Putamen (tissue), 1 donor: Measurements from ENCODE around the gene FKBP8.

Experiments used
- DNase-seq: peaks from one replicate; pipeline ENCODE4 v3.0.0-alpha.2; 2016; ENCODE audit warnings: low spot score

Gene FKBP8

GRCh38 chr19:18502246-18502637, 41.1 kb downstream of the FKBP8 start:
- DNase-seq: no peak

GRCh38 chr19:18501832-18502231, 41.5 kb downstream of the FKBP8 start:
- no peak for DNase-seq

GRCh38 chr19:18501351-18501750, 42.0 kb downstream of the FKBP8 start:
- no peak for DNase-seq

- DNase-seq: no peak
These were observed 42.6 kb downstream of the FKBP8 start for GRCh38 chr19:18500799-18501198.

- no peak for DNase-seq
These were observed 43.0 kb downstream of the FKBP8 start for GRCh38 chr19:18500376-18500775.

GRCh38 chr19:18499055-18499775, 44.2 kb downstream of the FKBP8 start:
- no peak for DNase-seq

- DNase-seq: no peak
These were observed 46.5 kb downstream of the FKBP8 start for GRCh38 chr19:18496980-18497256.

- no peak for DNase-seq
These were observed 47.0 kb downstream of the FKBP8 start for GRCh38 chr19:18496167-18496979.

DNA sequence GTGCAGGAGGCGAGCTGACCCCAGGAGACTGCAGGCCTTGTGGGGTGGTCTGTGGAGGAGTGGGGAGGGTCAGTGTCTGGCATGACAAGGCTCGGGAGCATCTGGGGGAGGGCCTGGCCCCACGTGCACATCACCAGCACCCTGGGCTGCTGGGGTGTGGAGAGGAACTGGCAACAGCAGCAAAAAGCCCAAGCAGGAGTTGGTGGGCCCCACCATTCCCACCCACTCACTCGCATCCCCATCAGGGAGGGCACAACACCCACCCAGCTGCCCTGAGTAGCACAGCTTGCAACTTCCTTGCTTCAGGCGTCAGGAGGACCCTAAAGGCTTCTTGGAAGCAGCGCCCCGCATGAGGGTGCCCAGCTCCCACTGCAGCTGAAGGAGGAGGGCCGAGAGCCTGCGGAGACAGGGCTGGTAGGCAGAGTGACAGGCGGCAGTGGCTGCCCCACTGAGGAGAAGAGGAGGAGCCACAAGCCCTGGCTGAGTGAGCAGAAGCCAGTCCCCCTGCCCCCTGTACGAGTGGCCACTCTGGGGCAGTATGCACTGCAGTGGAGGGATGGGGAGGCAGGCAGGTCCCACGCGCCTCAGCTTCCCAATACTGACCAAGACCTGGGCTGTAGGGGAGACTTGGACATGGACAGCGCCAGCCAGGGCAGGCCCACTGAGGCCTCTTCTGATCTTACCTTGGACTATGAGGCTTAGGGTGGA, 48.0 kb downstream of the FKBP8 start:
- DNase-seq: no peak

DNA sequence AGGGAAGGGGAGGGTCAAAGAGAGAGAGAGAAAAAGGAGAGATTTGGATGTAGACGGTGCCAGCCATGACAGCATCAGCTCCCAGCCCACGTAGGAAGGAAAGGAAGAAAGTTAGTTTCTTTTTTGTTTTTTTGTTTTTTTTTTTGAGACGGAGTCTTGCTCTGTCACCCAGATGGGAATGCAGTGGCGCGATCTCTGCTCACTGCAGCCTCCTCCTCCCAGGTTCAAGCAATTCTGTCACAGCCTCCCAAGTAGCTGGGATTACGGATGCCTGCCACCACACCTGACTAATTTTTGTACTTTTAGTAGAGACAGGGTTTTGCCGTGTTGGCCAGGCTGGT, 49.1 kb downstream of the FKBP8 start:
- no peak for DNase-seq

DNA sequence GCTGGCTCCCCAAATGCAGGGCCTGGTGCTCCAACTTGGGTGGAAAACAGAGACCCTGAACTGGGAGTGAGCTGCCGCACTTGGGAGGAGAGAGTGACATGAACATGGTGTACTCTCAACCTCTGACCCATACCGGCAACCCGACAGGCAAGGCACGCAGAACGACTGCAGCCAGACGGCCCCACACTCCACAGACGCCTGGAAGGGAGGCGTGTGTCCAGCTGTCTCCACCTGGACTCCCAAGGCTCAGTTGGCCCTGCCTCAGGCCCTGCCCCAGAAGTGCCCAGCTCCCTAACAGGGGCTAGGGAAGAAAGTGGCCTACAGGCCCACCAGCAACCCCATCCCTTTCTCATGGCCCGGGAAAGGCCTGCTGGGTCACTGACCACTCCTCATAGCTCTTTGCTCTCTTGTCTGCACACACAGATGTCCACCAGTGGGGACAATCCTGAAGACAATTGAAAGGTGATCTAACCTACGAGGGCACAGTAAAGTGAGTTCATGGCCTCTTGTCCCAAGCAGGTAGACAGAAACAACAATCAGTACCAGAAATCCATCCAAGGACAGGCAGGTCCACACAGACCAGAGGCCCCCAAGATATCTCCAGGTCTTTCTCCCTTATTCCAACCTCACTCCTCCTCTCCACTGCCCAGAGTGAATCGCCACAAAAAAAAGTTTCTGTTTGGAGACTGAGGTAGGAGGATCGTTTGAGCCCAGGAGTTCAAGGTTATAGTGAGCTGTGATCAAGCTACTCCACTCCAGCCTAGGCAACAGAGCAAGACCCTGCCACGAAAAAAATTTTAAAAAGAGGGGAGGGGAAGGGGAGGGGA, 49.7 kb downstream of the FKBP8 start:
- no peak for DNase-seq

DNA sequence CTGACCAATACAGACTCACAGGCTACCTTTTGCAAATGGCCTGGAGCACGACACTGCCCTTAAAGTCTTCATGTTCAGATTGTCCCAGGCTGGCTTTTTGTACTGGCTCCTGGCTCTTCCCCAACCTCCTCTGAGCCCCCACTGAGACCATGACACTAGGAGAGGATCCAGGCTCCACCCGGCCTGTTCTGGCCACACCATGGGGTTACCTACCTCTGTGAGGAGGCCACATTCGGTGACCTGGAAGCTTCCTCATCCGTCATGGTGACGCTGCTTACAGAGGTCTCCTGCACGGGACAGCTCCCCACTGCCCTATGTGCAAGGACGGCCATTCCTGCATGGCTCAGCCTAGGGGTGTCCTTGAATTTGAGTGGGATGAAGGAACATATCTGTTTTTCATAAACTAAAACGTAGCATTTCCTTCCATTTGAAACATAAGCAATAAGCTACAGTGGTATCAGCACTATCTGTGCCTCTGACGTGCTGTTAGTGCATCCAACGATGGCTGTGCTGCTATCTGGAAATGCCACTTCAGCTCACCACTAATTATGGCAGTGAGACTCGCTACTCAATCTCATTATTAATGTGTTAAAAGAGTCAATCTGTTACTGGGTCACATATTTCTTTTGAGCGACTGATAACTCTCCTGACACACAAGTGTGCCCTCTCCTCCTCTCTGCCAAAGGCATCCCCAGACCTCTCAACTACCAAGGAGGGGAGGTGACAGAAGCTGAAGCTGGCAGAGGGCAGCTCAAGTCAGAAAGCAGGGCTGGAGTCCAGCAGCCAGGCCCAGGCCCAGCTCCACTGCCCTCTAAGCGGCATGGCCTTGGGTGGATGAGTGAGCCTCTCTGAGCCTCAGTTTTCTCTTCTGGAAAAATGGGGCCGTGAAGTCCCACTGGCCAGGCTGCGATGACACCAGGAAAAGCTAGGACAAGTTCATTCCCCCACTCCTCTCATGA, 51.1 kb downstream of the FKBP8 start:
- DNase-seq: no peak

DNA sequence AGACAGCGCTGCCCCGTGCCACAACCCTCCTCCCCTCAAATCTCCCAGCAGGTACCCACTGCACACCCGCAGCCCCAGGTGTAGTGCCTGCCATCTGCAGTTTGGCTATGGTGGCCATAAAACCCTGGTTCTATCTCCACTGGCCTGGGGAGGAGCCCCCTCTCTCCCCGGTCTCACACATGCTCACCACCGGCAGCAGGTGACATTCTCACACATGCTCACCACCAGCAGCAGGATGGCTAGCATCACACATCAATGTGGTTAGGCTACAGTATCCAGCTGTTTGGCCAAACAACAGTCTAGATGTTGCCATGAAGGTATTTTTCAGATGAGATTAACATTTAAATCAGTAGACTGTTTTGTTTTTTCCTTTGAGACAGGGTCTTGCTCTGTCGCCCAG, 52.6 kb downstream of the FKBP8 start:
- DNase-seq: no peak

GRCh38 chr19:18489627-18490184, 53.7 kb downstream of the FKBP8 start:
- no peak for DNase-seq

DNA sequence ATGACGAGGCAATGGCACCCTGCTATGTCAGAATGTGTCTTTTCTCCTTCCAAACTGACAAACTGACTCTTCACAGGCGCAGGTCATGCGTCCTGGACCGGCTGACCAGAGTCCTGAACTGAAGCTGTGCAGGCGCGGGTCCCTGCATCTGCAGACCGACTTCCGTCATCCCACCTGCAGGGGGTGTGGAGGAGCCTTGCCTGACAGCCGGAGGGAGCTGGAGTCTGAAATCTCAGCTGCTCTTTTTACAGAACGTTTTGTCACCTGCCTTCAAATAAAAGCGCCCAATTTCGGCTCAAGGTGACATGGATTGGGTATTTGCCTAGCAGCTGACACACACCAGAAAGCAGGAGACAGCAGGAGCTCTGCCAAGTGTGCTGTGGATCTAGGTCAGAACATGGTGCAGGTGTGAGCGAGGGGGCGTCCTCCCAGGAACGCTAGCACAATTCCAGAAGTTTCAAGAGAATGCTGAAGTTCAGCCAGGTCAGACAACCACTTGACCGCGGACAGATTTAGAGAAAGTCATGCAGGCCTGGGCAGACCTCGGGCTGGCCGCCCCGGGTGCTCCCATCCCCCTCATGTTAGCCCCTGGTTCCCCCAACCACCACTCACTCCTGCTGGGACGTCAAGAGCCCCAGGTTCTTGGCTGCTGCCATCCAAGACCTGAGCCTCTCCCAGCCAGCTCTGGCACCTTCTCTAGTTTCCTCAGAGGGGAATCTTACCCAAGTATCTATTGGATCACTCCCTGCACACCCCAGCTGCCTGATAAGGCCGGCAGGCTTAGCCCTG, 54.3 kb downstream of the FKBP8 start:
- DNase-seq: peak; percentile 86

DNA sequence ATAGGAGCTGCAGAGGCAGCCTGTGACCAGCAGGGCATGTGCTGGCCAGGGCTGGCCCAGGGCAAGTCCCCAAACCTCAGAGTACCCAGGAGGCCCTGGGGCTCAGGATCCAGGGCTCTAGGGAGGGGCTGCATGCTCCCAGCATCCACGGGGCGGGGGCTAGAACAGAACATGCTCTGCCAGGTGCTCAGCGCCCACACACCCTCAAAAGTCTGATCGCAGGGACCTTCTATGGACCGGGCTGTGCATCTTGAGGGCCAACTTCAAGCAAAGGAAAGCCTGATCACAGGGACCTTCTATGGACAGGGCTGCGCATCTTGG, 55.0 kb downstream of the FKBP8 start:
- no peak for DNase-seq

- DNase-seq: no peak
These were observed 55.6 kb downstream of the FKBP8 start for GRCh38 chr19:18487576-18488402.

GRCh38 chr19:18486746-18487145, 56.6 kb downstream of the FKBP8 start:
- DNase-seq: no peak

GRCh38 chr19:18484992-18485391, 58.4 kb downstream of the FKBP8 start:
- no peak for DNase-seq
